ENCODE data around the gene BTBD9.

DNA sequence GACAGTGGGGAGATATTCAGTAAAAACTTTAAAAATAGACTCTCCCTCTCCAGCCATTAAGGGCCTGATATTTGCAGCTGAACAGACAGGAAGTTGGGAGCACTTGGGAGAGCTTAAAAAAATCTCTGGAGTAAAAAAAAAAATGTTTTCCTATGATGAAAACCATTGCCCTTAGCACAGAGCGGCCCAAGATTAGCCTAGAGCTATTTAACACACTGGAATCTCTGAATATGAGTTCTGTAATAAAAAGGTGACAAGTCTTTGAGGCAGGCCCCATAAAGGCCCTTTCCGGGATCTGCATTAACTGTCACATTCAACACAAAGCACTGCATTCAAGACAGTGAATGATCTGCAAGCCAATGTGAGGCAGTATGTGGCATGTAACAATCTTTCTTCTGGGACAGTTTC lies 426.5 kb downstream of the BTBD9 start:
- TF ChIP-seq, protein P1, sequence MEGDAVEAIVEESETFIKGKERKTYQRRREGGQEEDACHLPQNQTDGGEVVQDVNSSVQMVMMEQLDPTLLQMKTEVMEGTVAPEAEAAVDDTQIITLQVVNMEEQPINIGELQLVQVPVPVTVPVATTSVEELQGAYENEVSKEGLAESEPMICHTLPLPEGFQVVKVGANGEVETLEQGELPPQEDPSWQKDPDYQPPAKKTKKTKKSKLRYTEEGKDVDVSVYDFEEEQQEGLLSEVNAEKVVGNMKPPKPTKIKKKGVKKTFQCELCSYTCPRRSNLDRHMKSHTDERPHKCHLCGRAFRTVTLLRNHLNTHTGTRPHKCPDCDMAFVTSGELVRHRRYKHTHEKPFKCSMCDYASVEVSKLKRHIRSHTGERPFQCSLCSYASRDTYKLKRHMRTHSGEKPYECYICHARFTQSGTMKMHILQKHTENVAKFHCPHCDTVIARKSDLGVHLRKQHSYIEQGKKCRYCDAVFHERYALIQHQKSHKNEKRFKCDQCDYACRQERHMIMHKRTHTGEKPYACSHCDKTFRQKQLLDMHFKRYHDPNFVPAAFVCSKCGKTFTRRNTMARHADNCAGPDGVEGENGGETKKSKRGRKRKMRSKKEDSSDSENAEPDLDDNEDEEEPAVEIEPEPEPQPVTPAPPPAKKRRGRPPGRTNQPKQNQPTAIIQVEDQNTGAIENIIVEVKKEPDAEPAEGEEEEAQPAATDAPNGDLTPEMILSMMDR (IDR thresholded peaks at IDR 0.05), result no peak
- TF ChIP-seq POLR2AphosphoS5 (IDR thresholded peaks at IDR 0.05; ENCODE audit: insufficient read depth in 1 of 2, low read depth in 1 of 2), result no peak

Data from vagina (tissue), 2 donors.